DMS 273 (cell line): ENCODE data around the gene ZNF679.
"Not testable (repeated sequence)": the region's sequence is repeated elsewhere in the genome, so short reads cannot be mapped to it uniquely, and the experiment has no call there.

Experiments used
- DNase-seq: peaks from one replicate; lab custom pipeline; 2025; ENCODE audit not compliant: unreplicated experiment; lab: John Stamatoyannopoulos, UW

ZNF679 gene

DNA sequence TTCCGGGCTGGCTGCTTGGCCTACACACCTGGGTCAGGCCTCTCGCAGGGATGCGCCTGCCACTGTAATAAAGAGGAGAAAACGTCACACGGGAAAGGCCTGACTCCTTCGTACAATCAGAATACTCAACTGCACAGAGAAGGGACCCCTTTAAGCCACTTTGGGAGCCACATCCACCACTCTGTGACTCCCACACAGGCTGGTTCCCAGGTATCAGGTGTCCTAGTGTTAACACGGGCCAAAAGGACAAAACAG is 79.7 kb downstream of the ZNF679 start:
- peak; percentile 43 for DNase-seq

GRCh38 chr7:64310426-64310825 is 82.2 kb downstream of the ZNF679 start:
- no peak for DNase-seq

GRCh38 chr7:64312826-64313225 is 84.6 kb downstream of the ZNF679 start:
- DNase-seq: peak; percentile 20

GRCh38 chr7:64313740-64314491 is 85.6 kb downstream of the ZNF679 start, which contains the start of gene ZNF736:
Gene ZNF736 (plus strand): TSS chr7:64313961. CDS start chr7:64314151, 190 bp downstream.
- DNase-seq: peak; percentile 99

- peak; percentile 34 for DNase-seq
Observed at GRCh38 chr7:64314566-64314965, 86.3 kb downstream of the ZNF679 start.

- DNase-seq: not testable (repeated sequence)
Observed at GRCh38 chr7:64316031-64316742, 87.9 kb downstream of the ZNF679 start.
